Gastrocnemius medialis (tissue), 4 donors: Measurements from ENCODE around the gene PLS1.
"Not testable (repeated sequence)": the region's sequence is repeated elsewhere in the genome, so short reads cannot be mapped to it uniquely, and the experiment has no call there.

Experiments used
- CTCF ChIP-seq, 5 experiments: fragments of 450-650 bp in 3 of 5; fragments of 200-600 bp in 2 of 5; sonication (generic) in 2 of 5; IDR thresholded peaks in 4 of 5; conservative IDR thresholded peaks in 1 of 5; 1 replicate in 4 of 5; 2 replicates in 1 of 5; pipeline ENCODE4 v1.5.1; 2016 to 2019; ENCODE audit warnings: antibody characterized with exemption in 5 of 5, mild to moderate bottlenecking in 3 of 5, moderate library complexity in 3 of 5
- POLR2A ChIP-seq, 2 donors: fragments of 450-650 bp; IDR thresholded peaks; one replicate each; pipeline ENCODE4 v1.6.1; 2017; ENCODE audit warnings: antibody characterized with exemption in 2 of 2, mild to moderate bottlenecking in 2 of 2, moderate library complexity in 2 of 2

DNA sequence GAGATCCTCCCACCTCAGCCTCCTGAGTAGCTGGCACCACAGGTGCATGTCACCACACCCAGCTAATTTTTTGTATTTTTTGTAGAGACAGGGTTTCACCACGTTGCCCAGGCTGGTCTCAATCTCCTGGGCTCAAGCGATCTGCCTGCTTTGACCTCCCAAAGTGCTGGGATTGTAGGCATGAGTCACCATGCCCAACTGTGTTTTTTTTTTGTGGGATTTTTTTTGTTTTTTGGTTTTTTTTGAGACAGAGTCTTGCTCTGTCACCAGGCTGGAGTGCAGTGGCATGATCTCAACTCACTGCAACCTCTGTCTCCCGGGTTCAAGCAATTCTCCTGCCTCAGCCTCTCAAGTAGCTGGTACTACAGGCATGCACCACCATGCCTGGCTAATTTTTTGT is 26.8 kb upstream of the PLS1 start:
- not testable (repeated sequence) for TF ChIP-seq POLR2A (IDR thresholded peaks at IDR 0.05); CTCF (IDR thresholded peaks at IDR 0.05 in 4 of 5, conservative IDR thresholded peaks at IDR 0.05 in 1 of 5)
